GM12878 (cell line): ENCODE data around the gene HPSE2. TPM values are rescaled to one million over a fixed set of nuclear protein-coding genes. Genes with fewer than 3 reads are reported as not detected.

Experiments
- ATAC-seq: fragments of 200-7000 bp; cut with Tn5 transposase; 3 replicates; pipeline ENCODE4 v1.9.1; 2020; ENCODE audit warnings: mild to moderate bottlenecking, moderate library complexity
- BruUV-seq: library from RNA; stranded (reverse); fragments of 400-500 nt; replicated peaks from 2 replicates; lab custom pipeline; 2021; lab: Mats Ljungman, UMichigan
- CTCF ChIA-PET: fragments of 300-600 bp; sonication (Branson Sonifier 250); formaldehyde crosslinking; extraction: SDS; loops from one replicate; lab custom pipeline; 2021; ENCODE audit warnings: inconsistent platforms; lab: Yijun Ruan, JAX
- POLR2A ChIA-PET: fragments of 350-600 bp; formaldehyde crosslinking; extraction: SDS; loops from one replicate; lab custom pipeline; 2021; ENCODE audit warnings: inconsistent platforms; lab: Charles Lee
- RAD21 ChIA-PET: fragments of 300-600 bp; sonication (Branson Sonifier 250); formaldehyde crosslinking; loops from one replicate; lab custom pipeline; 2023; ENCODE audit warnings: antibody characterized with exemption; ENCODE audit not compliant: unreplicated experiment; lab: Charles Lee
- SMC1A ChIA-PET: fragments of 300-600 bp; sonication (Branson Sonifier 250); formaldehyde crosslinking; loops from one replicate; lab custom pipeline; 2023; ENCODE audit not compliant: unreplicated experiment, uncharacterized antibody; lab: Charles Lee
- DNase-seq: peaks from one replicate; pipeline ENCODE4 v3.0.0-alpha.2; 2011; ENCODE audit warnings: low read depth, low spot score
- FAIRE-seq: peaks from 3 replicates; lab custom pipeline; 2011; peaks lifted over from hg19 to GRCh38; lab: Jason Lieb, UNC
- H2AFZ ChIP-seq: 2 replicates; pipeline ENCODE4 v1.6.0; 2011; ENCODE audit warnings: low read depth, low read length, control low read depth; ENCODE audit not compliant: control insufficient read depth
- H3K27ac ChIP-seq: 2 replicates; pipeline ENCODE4 v1.5.1; 2011; ENCODE audit warnings: control low read depth; ENCODE audit not compliant: control insufficient read depth, insufficient read depth
- H3K27me3 ChIP-seq, 2 experiments: replicated peaks in 1 of 2; 2 replicates each; pipeline versions ENCODE4 v1.6.0 to v1.6.1; 2011; ENCODE audit warnings: low read length in 1 of 2; ENCODE audit not compliant: control insufficient read depth in 2 of 2, insufficient read depth in 2 of 2
- H3K36me3 ChIP-seq, 2 experiments: 2 replicates each; pipeline ENCODE4 v1.5.1; 2011; ENCODE audit warnings: low read length in 1 of 2; ENCODE audit not compliant: control insufficient read depth in 2 of 2, insufficient read depth in 2 of 2
- H3K4me1 ChIP-seq: 2 replicates; pipeline ENCODE4 v1.6.1; 2011; ENCODE audit warnings: mild to moderate bottlenecking, low read length, moderate library complexity, mixed read lengths; ENCODE audit not compliant: control insufficient read depth, insufficient read depth
- H3K4me2 ChIP-seq: 2 replicates; pipeline ENCODE4 v1.6.0; 2011; ENCODE audit warnings: control low read depth; ENCODE audit not compliant: control insufficient read depth, insufficient read depth
- H3K4me3 ChIP-seq: fragments of 200-600 bp; sonication (generic); 2 replicates; pipeline ENCODE4 v1.5.1; 2016
- H3K79me2 ChIP-seq: 2 replicates; pipeline ENCODE4 v1.6.0; 2011; ENCODE audit warnings: low read length; ENCODE audit not compliant: control insufficient read depth, insufficient read depth
- H3K9ac ChIP-seq: 2 replicates; pipeline ENCODE4 v1.8.0; 2011; ENCODE audit warnings: low read length, control low read depth, mixed read lengths; ENCODE audit not compliant: control insufficient read depth, insufficient read depth
- H3K9me3 ChIP-seq: replicated peaks from 3 replicates; pipeline ENCODE4 v1.5.1; 2011; ENCODE audit warnings: mild to moderate bottlenecking, low read length; ENCODE audit not compliant: control insufficient read depth, insufficient read depth
- H4K20me1 ChIP-seq: 2 replicates; pipeline ENCODE4 v1.6.0; 2011; ENCODE audit not compliant: control insufficient read depth, insufficient read depth
- CEBPZ ChIP-seq: fragments of 150-350 bp; IDR thresholded peaks from 2 replicates; pipeline ENCODE4 v1.6.1; 2016; ENCODE audit warnings: low read depth, low read length
- CTCF ChIP-seq, 3 experiments: IDR thresholded peaks in 2 of 3; conservative IDR thresholded peaks in 1 of 3; 2 replicates each; pipeline ENCODE4 v1.5.1; 2011; ENCODE audit warnings: low read depth in 3 of 3, low read length in 3 of 3, mild to moderate bottlenecking in 3 of 3, control low read depth in 2 of 3, moderate library complexity in 2 of 3, inconsistent platforms in 1 of 3, mixed read lengths in 1 of 3; ENCODE audit not compliant: control insufficient read depth in 2 of 3, insufficient read depth in 1 of 3; ENCODE audit errors: extremely low read depth in 1 of 3
- EGR1 ChIP-seq, 2 experiments: IDR thresholded peaks; 1 replicate in 1 of 2; 2 replicates in 1 of 2; pipeline ENCODE4 v1.6.1; 2011 to 2012; ENCODE audit warnings: low read depth in 2 of 2, low read length in 2 of 2, borderline replicate concordance in 1 of 2, mild to moderate bottlenecking in 1 of 2, moderate library complexity in 1 of 2
- ELK1 ChIP-seq: IDR thresholded peaks from 2 replicates; pipeline ENCODE4 v1.6.1; 2012; ENCODE audit warnings: low read depth, low read length, improper control_type of control experiment
- EZH2 ChIP-seq: IDR thresholded peaks from 2 replicates; pipeline ENCODE4 v1.6.1; 2012; ENCODE audit warnings: low read depth, mild to moderate bottlenecking, control low read depth, inconsistent platforms, low read length, borderline replicate concordance; ENCODE audit not compliant: control insufficient read depth
- FOS ChIP-seq: IDR thresholded peaks from 3 replicates; pipeline ENCODE4 v1.6.1; 2011; ENCODE audit warnings: borderline replicate concordance; ENCODE audit not compliant: insufficient read length; ENCODE audit errors: extremely low read depth
- MTA2 ChIP-seq: fragments of 450-650 bp; IDR thresholded peaks from 2 replicates; pipeline ENCODE4 v1.6.1; 2016; ENCODE audit warnings: low read depth, mild to moderate bottlenecking, moderate library complexity
- NBN ChIP-seq: fragments of 450-650 bp; IDR thresholded peaks from 2 replicates; pipeline ENCODE4 v1.6.1; 2016
- POLR2A ChIP-seq: IDR thresholded peaks from 2 replicates; pipeline ENCODE4 v1.6.1; 2011; ENCODE audit warnings: low read depth, mild to moderate bottlenecking, low read length
- SIN3A ChIP-seq: IDR thresholded peaks from 2 replicates; pipeline ENCODE4 v1.6.1; 2012; ENCODE audit warnings: low read depth, low read length, improper control_type of control experiment
- SP1 ChIP-seq: IDR thresholded peaks from one replicate; pipeline ENCODE4 v1.6.1; 2011; ENCODE audit warnings: low read depth, low read length
- SREBF1 ChIP-seq: IDR thresholded peaks from 2 replicates; pipeline ENCODE4 v1.6.1; 2012; ENCODE audit warnings: mild to moderate bottlenecking, low read length
- SREBF2 ChIP-seq: IDR thresholded peaks from 2 replicates; pipeline ENCODE4 v1.6.1; 2012; ENCODE audit warnings: mild to moderate bottlenecking, low read length
- SUZ12 ChIP-seq: fragments of 200-600 bp; sonication (generic); IDR thresholded peaks from one replicate; pipeline ENCODE4 v1.6.1; 2018; ENCODE audit warnings: antibody characterized with exemption, mild to moderate bottlenecking; ENCODE audit not compliant: unreplicated experiment
- TCF3 ChIP-seq: IDR thresholded peaks from 2 replicates; pipeline ENCODE4 v1.6.1; 2012; ENCODE audit warnings: low read depth, mild to moderate bottlenecking, low read length, borderline replicate concordance; ENCODE audit not compliant: insufficient read depth
- ZBTB33 ChIP-seq: fragments of 450-650 bp; IDR thresholded peaks from 2 replicates; pipeline ENCODE4 v1.6.1; 2017; ENCODE audit warnings: mild to moderate bottlenecking
- ZNF622 ChIP-seq: fragments of 450-650 bp; IDR thresholded peaks from 2 replicates; pipeline ENCODE4 v1.6.1; 2017; ENCODE audit warnings: mild to moderate bottlenecking, inconsistent platforms
- WGBS: methylation state at CpG from one replicate; pipeline ENCODE4 v1.1.6; 2016; ENCODE audit warnings: low lambda C conversion rate; ENCODE audit not compliant: insufficient replicate concordance, insufficient coverage; ENCODE audit errors: missing lambda C conversion rate; 5-methylcytosine and 5-hydroxymethylcytosine counted together
- in situ Hi-C: fragments of 300-500 bp; cut with MboI; formaldehyde crosslinking; loops from 9 replicates; pipeline ENCODE4 v1.14.3; 2018; ENCODE audit warnings: mixed read lengths
- intact Hi-C: fragments of 100-400 bp; cut with micrococcal nuclease; formaldehyde crosslinking; loops from one replicate; pipeline ENCODE4 v1.14.2; 2022; ENCODE audit not compliant: unreplicated experiment
- polyA plus RNA-seq, 11 experiments: library from polyadenylated mRNA; depleted of rRNA in 4 of 11; unstranded in 6 of 11; stranded (reverse) in 5 of 11; fragments of >200 nt; fragmentation: Nextera tagmentation in 4 of 11; fragmentation: Illumina TruSeq in 1 of 11; extraction: Ambion mirVana in 4 of 11; extraction: Trizol in 1 of 11; gene quantifications; 1 replicate in 1 of 11; 2 replicates in 10 of 11; pipeline versions ENCODE4 v1.2.1 to v1.2.3, GENCODE V29; 2011 to 2016; ENCODE audit warnings: inconsistent platforms in 2 of 11, missing spikeins in 2 of 11, low read depth in 1 of 11
- total RNA-seq, 4 experiments: library from RNA; depleted of rRNA in 3 of 4; stranded (reverse); fragments of >200 nt in 3 of 4; fragmentation: Illumina TruSeq in 1 of 4; extraction: Trizol in 1 of 4; gene quantifications; 2 replicates each; pipeline versions ENCODE4 v1.2.1 to v1.2.3, GENCODE V29; 2013 to 2021

The HPSE2 gene
- total and polyA plus RNA-seq, 10 of the 15 experiments (the other 5 are each of a cell fraction or from before 2014, with no cell fraction given): 0.06 TPM; not detected in 9

GRCh38 chr10:98589691-98590090, 646.0 kb downstream of the HPSE2 start (continued):
- TF ChIP-seq EGR1 (IDR thresholded peaks at IDR 0.05; ENCODE audit: borderline replicate concordance in 1 of 2, low read depth in 2 of 2, low read length in 2 of 2) (no peak), POLR2A (no peak), NBN (no peak), CTCF (IDR thresholded peaks at IDR 0.05 in 2 of 3, conservative IDR thresholded peaks at IDR 0.05 in 1 of 3; ENCODE audit: control insufficient read depth in 2 of 3, extremely low read depth in 1 of 3, insufficient read depth in 1 of 3, low read depth in 3 of 3, low read length in 3 of 3) (no peak)

GRCh38 chr10:98589007-98589406, 646.6 kb downstream of the HPSE2 start:
- no peak for FAIRE-seq
- Histone ChIP-seq H3K79me2 (no peaks in the 10 kb centered on the region), H3K4me1 (no peaks in the 10 kb centered on the region), H2AFZ (no peak overlapping the region), H3K4me2 (no peak overlapping the region), H3K36me3 (no peaks in the 10 kb centered on the region), H3K9me3 (no peaks in the 10 kb centered on the region), H4K20me1 (no peaks in the 10 kb centered on the region), H3K4me3 (no peak overlapping the region), H3K27ac (no peak overlapping the region), H3K27me3 (no peaks in the 10 kb centered on the region), H3K9ac (no peak overlapping the region)
- no TSS peak for BruUV-seq
- ChIA-PET POLR2A (no interaction called here), SMC1A (no interaction called here), CTCF (no interaction called here), RAD21 (no interaction called here)
- WGBS: 0% methylated on average over 3 of the region's 3 CpGs
- in situ Hi-C loops: no loop called here
- intact Hi-C loops: no loop called here
- DNase-seq: no peak
- no peak for ATAC-seq
- no peak for TF ChIP-seq MTA2
- no peak for TF ChIP-seq ZNF622
- no peak for TF ChIP-seq SUZ12
- TF ChIP-seq FOS: no peak
- TF ChIP-seq SREBF1: no peak
- TF ChIP-seq SP1: no peak
- no peak for TF ChIP-seq SIN3A
- TF ChIP-seq EZH2: no peak
- no peak for TF ChIP-seq SREBF2
- no peak for TF ChIP-seq ELK1
- TF ChIP-seq ZBTB33: no peak
- TF ChIP-seq CEBPZ: no peak
- TF ChIP-seq TCF3: no peak
